GM23338 (cell line): ENCODE data around the gene MYOF. TPM values are rescaled to one million over a fixed set of nuclear protein-coding genes. Genes with fewer than 3 reads are reported as not detected.

ENCODE experiments used
- ATAC-seq: fragments of 200-7000 bp; cut with Tn5 transposase; 3 replicates; pipeline ENCODE4 v1.9.1; 2020
- DNase-seq: peaks from one replicate; pipeline ENCODE4 v3.0.0-alpha.2; 2015; ENCODE audit warnings: low spot score
- H2AFZ ChIP-seq: fragments of 200-600 bp; sonication (generic); 2 replicates; pipeline ENCODE4 v1.8.0; 2016; ENCODE audit warnings: antibody characterized with exemption, mild to moderate bottlenecking, moderate library complexity
- H3F3A ChIP-seq: fragments of 200-600 bp; sonication (generic); replicated peaks from 2 replicates; pipeline ENCODE4 v1.8.0; 2017; ENCODE audit warnings: antibody characterized with exemption, mixed run types, low read depth
- H3K27ac ChIP-seq: fragments of 200-600 bp; sonication (generic); 2 replicates; pipeline ENCODE4 v1.6.1; 2016; ENCODE audit warnings: low read depth
- H3K27me3 ChIP-seq: fragments of 200-600 bp; sonication (generic); 2 replicates; pipeline ENCODE4 v1.8.0; 2016; ENCODE audit warnings: mild to moderate bottlenecking, mixed run types, moderate library complexity; ENCODE audit not compliant: insufficient read depth
- H3K36me3 ChIP-seq: fragments of 200-600 bp; sonication (generic); 2 replicates; pipeline ENCODE4 v1.8.0; 2016; ENCODE audit warnings: mild to moderate bottlenecking; ENCODE audit not compliant: insufficient read depth
- H3K4me1 ChIP-seq: fragments of 200-600 bp; sonication (generic); 2 replicates; pipeline ENCODE4 v1.8.0; 2016; ENCODE audit warnings: mild to moderate bottlenecking, moderate library complexity; ENCODE audit not compliant: insufficient read depth
- H3K4me2 ChIP-seq: fragments of 200-600 bp; sonication (generic); 2 replicates; pipeline ENCODE4 v1.7.1; 2017; ENCODE audit warnings: mixed run types
- H3K4me3 ChIP-seq: fragments of 200-600 bp; sonication (generic); 2 replicates; pipeline ENCODE4 v1.6.1; 2016; ENCODE audit warnings: mixed run types
- H3K79me2 ChIP-seq: fragments of 200-600 bp; sonication (generic); replicated peaks from 2 replicates; pipeline ENCODE4 v1.8.0; 2017; ENCODE audit warnings: mild to moderate bottlenecking; ENCODE audit not compliant: insufficient read depth
- H3K9me2 ChIP-seq: fragments of 200-600 bp; sonication (generic); 2 replicates; pipeline ENCODE4 v1.8.0; 2017; ENCODE audit not compliant: insufficient read depth
- H4K20me1 ChIP-seq: fragments of 200-600 bp; sonication (generic); replicated peaks from 2 replicates; pipeline ENCODE4 v1.8.0; 2017; ENCODE audit warnings: mild to moderate bottlenecking; ENCODE audit not compliant: insufficient read depth
- H3K27ac Mint-ChIP-seq: 2 replicates; pipeline ENCODE4 v1.8.0; 2020; ENCODE audit warnings: inconsistent platforms, mild to moderate bottlenecking, moderate library complexity, mixed read lengths
- H3K27me3 Mint-ChIP-seq: 3 replicates; pipeline ENCODE4 v1.8.0; 2022; ENCODE audit warnings: low read depth, mild to moderate bottlenecking, moderate library complexity, mixed read lengths, inconsistent platforms; ENCODE audit not compliant: insufficient read depth, poor library complexity
- H3K36me3 Mint-ChIP-seq: 3 replicates; pipeline ENCODE4 v1.8.0; 2021; ENCODE audit warnings: low read depth, mild to moderate bottlenecking, inconsistent platforms, moderate library complexity, mixed read lengths
- H3K4me1 Mint-ChIP-seq: 3 replicates; pipeline ENCODE4 v1.8.0; 2020; ENCODE audit warnings: mild to moderate bottlenecking, inconsistent platforms, mixed read lengths
- H3K4me3 Mint-ChIP-seq: 3 replicates; pipeline ENCODE4 v1.8.0; 2021; ENCODE audit warnings: moderate library complexity, mild to moderate bottlenecking, inconsistent platforms, mixed read lengths
- H3K9me3 Mint-ChIP-seq: 3 replicates; pipeline ENCODE4 v1.8.0; 2020; ENCODE audit warnings: moderate library complexity, mild to moderate bottlenecking, inconsistent platforms, mixed read lengths
- CREB1 ChIP-seq: fragments of 250-450 bp; sonication (Bioruptor Pico); IDR thresholded peaks from 2 replicates; pipeline ENCODE4 v1.5.0; 2020; ENCODE audit warnings: low read depth, mild to moderate bottlenecking, moderate library complexity
- EZH2 ChIP-seq: fragments of 200-600 bp; sonication (generic); IDR thresholded peaks from one replicate; pipeline ENCODE4 v1.8.0; 2017; ENCODE audit warnings: antibody characterized with exemption, mild to moderate bottlenecking, low read depth; ENCODE audit not compliant: unreplicated experiment
- NANOG ChIP-seq: IDR thresholded peaks from 2 replicates; pipeline ENCODE4 v1.6.1; 2016; ENCODE audit warnings: antibody characterized with exemption, borderline replicate concordance
- POLR2AphosphoS5 ChIP-seq: IDR thresholded peaks from 2 replicates; pipeline ENCODE4 v1.6.1; 2016; ENCODE audit warnings: antibody characterized with exemption, low read depth
- ZNF114 ChIP-seq: fragments of 250-450 bp; sonication (Bioruptor Pico); IDR thresholded peaks from 2 replicates; pipeline ENCODE4 v1.5.0; 2020; ENCODE audit warnings: mild to moderate bottlenecking, moderate library complexity
- polyA plus RNA-seq: library from polyadenylated mRNA; unstranded; fragments of >200 nt; fragmentation: Nextera tagmentation; extraction: Ambion mirVana; gene quantifications from 2 replicates; pipeline ENCODE4 v1.2.1, GENCODE V29; 2016
- total RNA-seq: library from RNA; depleted of rRNA; stranded (reverse); fragments of >200 nt; shearing (Covaris generic); gene quantifications from 2 replicates; pipeline ENCODE4 v1.2.3, GENCODE V29; 2014
- TF ChIP-seq, protein P1 (sequence below), 2 experiments: fragments of 200-600 bp in 1 of 2; sonication (generic) in 1 of 2; conservative IDR thresholded peaks; 2 replicates each; pipeline versions ENCODE4 v1.5.1 to v1.6.1; 2016 to 2017; ENCODE audit warnings: antibody characterized with exemption in 2 of 2, low read depth in 2 of 2, mild to moderate bottlenecking in 2 of 2, moderate library complexity in 1 of 2
- TF ChIP-seq, protein P2 (sequence below): fragments of 250-450 bp; sonication (Bioruptor Pico); IDR thresholded peaks from 2 replicates; pipeline ENCODE4 v1.5.0; 2020; ENCODE audit warnings: mild to moderate bottlenecking, moderate library complexity
- TF ChIP-seq, protein P3 (sequence below): IDR thresholded peaks from 2 replicates; pipeline ENCODE4 v1.6.1; 2016; ENCODE audit warnings: antibody characterized with exemption

The MYOF gene
- total and polyA plus RNA-seq, 2 experiments from 2014 or later, result 0.82 to 1.4 TPM

DNA sequence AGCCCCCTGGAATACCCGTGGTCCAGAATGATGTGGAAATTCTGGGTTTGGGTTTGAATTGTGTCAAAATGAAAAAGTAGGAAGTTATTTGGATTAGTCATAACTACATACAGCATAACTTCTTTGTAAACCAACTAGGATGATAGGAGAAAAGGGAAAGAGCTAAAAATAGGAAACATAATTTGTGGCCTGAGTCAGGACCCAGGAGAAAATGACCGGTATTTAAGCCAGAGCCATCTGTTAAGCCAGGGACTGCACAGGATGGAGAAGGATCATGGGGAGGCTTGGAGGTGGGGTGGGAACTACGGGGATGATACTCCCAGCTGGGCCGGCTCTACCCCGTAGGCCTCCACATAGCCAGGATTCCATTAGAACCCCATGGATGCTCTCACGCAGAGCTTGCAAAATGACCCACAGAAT, 98.6 kb downstream of the MYOF start (continued):
- TF ChIP-seq, protein P1, sequence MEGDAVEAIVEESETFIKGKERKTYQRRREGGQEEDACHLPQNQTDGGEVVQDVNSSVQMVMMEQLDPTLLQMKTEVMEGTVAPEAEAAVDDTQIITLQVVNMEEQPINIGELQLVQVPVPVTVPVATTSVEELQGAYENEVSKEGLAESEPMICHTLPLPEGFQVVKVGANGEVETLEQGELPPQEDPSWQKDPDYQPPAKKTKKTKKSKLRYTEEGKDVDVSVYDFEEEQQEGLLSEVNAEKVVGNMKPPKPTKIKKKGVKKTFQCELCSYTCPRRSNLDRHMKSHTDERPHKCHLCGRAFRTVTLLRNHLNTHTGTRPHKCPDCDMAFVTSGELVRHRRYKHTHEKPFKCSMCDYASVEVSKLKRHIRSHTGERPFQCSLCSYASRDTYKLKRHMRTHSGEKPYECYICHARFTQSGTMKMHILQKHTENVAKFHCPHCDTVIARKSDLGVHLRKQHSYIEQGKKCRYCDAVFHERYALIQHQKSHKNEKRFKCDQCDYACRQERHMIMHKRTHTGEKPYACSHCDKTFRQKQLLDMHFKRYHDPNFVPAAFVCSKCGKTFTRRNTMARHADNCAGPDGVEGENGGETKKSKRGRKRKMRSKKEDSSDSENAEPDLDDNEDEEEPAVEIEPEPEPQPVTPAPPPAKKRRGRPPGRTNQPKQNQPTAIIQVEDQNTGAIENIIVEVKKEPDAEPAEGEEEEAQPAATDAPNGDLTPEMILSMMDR (conservative IDR thresholded peaks at IDR 0.05; ENCODE audit: low read depth in 2 of 2), result no peak
- TF ChIP-seq, protein P2, sequence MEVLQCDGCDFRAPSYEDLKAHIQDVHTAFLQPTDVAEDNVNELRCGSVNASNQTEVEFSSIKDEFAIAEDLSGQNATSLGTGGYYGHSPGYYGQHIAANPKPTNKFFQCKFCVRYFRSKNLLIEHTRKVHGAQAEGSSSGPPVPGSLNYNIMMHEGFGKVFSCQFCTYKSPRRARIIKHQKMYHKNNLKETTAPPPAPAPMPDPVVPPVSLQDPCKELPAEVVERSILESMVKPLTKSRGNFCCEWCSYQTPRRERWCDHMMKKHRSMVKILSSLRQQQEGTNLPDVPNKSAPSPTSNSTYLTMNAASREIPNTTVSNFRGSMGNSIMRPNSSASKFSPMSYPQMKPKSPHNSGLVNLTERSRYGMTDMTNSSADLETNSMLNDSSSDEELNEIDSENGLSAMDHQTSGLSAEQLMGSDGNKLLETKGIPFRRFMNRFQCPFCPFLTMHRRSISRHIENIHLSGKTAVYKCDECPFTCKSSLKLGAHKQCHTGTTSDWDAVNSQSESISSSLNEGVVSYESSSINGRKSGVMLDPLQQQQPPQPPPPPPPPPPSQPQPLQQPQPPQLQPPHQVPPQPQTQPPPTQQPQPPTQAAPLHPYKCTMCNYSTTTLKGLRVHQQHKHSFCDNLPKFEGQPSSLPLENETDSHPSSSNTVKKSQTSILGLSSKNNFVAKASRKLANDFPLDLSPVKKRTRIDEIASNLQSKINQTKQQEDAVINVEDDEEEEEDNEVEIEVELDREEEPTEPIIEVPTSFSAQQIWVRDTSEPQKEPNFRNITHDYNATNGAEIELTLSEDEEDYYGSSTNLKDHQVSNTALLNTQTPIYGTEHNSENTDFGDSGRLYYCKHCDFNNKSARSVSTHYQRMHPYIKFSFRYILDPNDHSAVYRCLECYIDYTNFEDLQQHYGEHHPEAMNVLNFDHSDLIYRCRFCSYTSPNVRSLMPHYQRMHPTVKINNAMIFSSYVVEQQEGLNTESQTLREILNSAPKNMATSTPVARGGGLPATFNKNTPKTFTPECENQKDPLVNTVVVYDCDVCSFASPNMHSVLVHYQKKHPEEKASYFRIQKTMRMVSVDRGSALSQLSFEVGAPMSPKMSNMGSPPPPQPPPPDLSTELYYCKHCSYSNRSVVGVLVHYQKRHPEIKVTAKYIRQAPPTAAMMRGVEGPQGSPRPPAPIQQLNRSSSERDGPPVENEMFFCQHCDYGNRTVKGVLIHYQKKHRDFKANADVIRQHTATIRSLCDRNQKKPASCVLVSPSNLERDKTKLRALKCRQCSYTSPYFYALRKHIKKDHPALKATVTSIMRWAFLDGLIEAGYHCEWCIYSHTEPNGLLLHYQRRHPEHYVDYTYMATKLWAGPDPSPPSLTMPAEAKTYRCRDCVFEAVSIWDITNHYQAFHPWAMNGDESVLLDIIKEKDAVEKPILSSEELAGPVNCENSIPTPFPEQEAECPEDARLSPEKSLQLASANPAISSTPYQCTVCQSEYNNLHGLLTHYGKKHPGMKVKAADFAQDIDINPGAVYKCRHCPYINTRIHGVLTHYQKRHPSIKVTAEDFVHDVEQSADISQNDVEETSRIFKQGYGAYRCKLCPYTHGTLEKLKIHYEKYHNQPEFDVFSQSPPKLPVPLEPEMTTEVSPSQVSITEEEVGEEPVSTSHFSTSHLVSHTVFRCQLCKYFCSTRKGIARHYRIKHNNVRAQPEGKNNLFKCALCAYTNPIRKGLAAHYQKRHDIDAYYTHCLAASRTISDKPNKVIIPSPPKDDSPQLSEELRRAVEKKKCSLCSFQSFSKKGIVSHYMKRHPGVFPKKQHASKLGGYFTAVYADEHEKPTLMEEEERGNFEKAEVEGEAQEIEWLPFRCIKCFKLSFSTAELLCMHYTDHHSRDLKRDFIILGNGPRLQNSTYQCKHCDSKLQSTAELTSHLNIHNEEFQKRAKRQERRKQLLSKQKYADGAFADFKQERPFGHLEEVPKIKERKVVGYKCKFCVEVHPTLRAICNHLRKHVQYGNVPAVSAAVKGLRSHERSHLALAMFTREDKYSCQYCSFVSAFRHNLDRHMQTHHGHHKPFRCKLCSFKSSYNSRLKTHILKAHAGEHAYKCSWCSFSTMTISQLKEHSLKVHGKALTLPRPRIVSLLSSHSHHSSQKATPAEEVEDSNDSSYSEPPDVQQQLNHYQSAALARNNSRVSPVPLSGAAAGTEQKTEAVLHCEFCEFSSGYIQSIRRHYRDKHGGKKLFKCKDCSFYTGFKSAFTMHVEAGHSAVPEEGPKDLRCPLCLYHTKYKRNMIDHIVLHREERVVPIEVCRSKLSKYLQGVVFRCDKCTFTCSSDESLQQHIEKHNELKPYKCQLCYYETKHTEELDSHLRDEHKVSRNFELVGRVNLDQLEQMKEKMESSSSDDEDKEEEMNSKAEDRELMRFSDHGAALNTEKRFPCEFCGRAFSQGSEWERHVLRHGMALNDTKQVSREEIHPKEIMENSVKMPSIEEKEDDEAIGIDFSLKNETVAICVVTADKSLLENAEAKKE, result no peak
- TF ChIP-seq ZNF114 (CRISPR knock-in tag) (no peak), NANOG (no peak), POLR2AphosphoS5 (no peak), CREB1 (CRISPR knock-in tag) (no peak)

DNA sequence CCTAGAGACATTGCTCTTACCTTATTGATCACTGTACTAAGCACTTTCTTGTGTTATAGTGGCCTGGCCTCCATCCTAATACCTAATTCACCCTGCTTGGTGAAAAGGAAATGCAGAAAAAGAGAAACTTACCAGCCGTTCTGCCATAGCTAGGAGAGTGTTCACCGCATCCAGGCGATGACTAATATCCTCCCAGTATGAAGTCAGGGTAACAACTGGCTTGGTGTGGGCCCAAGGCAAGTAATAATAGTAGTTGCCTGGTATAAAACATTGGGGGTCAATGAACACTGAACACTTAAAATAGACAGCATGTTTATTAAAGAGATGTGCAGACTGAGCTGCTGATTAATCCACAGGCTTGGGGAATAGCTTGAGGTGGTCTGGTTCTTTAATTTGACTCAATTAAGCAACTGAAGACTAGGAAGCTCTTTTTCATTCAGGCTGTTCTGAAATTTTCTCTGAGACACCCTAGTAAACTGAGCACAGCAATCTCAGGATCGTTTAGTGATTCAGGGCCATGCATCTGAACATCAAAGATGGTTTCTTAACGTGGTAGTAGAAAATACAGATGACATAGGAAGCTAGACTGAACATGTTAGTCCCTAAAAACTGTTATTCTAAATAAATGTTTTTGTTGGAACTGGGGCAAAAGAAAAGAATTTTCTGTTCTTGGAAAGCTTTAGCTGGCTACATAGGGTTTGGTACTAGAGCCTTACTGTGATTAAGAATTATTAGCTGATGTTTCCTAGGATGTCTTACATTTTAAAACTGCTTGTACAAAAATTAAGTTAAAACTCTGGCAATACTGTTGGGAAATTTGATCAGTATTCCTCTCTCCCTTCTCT, 102.2 kb downstream of the MYOF start:
- no peaks in the 10 kb centered on the region for H4K20me1 ChIP-seq
- Mint-ChIP-seq H3K36me3 (no peaks in the 10 kb centered on the region), H3K4me1 (peaks cover 8% of the 10 kb centered on the region), H3K9me3 (no peaks in the 10 kb centered on the region), H3K27me3 (peaks cover 4% of the 10 kb centered on the region), H3K27ac (no peak overlapping the region), H3K4me3 (no peak overlapping the region)
- H3K9me2 ChIP-seq, result no peaks in the 10 kb centered on the region
- no peaks in the 10 kb centered on the region for H3K79me2 ChIP-seq
- no peaks in the 10 kb centered on the region for H3K27me3 ChIP-seq
- no peak overlapping the region for H3K4me3 ChIP-seq
- no peak overlapping the region for H3K27ac ChIP-seq
- no peak for ATAC-seq
- no peak overlapping the region for H2AFZ ChIP-seq
- no peak for DNase-seq
- H3F3A ChIP-seq, result no peaks in the 10 kb centered on the region
- H3K4me2 ChIP-seq, result no peak overlapping the region
- no peak for TF ChIP-seq NANOG
- TF ChIP-seq, protein P3, sequence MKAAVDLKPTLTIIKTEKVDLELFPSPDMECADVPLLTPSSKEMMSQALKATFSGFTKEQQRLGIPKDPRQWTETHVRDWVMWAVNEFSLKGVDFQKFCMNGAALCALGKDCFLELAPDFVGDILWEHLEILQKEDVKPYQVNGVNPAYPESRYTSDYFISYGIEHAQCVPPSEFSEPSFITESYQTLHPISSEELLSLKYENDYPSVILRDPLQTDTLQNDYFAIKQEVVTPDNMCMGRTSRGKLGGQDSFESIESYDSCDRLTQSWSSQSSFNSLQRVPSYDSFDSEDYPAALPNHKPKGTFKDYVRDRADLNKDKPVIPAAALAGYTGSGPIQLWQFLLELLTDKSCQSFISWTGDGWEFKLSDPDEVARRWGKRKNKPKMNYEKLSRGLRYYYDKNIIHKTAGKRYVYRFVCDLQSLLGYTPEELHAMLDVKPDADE, result no peak
- TF ChIP-seq, protein P1 (conservative IDR thresholded peaks at IDR 0.05; ENCODE audit: low read depth in 2 of 2), result no peak
- no peak for TF ChIP-seq EZH2
- no peak for TF ChIP-seq CREB1 (CRISPR knock-in tag)
- H3K4me1 ChIP-seq, result no peaks in the 10 kb centered on the region
- H3K36me3 ChIP-seq, result no peaks in the 10 kb centered on the region
